SK-N-DZ (cell line): ENCODE measurements around the gene CAPN12.
"Not testable (repeated sequence)": the region's sequence is repeated elsewhere in the genome, so short reads cannot be mapped to it uniquely, and the experiment has no call there.

ENCODE experiments used
- DNase-seq: peaks from one replicate; pipeline ENCODE4 v3.0.0-alpha.2; 2015; ENCODE audit warnings: low spot score

The CAPN12 gene

DNA sequence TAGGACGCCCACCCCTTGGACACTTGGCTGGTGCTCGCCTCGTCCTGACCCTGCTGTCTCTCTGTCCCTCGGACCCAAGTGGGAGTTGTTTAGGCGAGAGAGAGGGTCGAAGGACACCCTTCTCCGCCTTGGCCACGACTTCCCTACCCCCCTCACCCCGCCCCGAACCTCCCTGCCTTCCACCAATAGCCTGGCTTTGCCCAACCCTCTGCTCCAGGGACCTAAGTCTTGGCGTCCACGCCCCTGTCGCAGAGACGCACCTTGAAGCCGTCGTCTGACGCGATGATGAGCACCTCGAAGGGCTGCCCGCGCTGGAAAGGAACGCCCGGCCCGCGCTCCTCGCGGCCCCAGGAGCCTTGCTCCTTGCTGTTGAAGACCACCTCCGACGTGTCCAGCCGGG is 27.3 kb upstream of the CAPN12 start:
- not testable (repeated sequence) for DNase-seq

DNA sequence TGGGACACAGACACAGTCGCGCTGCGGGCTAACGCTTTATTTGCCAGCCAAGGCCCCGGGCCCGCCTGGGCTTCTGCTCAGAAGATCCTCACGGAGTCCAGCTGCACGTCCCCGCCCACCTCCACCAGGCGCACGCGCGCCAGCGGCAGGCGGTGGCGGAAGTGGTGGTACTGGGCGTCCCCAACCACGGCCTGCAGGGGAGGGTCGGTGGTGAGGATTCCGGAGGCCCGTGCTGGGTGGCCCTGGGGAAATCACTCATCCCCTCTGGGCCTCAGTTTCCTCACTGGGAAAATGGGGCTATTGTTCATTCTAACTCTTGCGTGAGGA is 26.6 kb upstream of the CAPN12 start:
- DNase-seq = not testable (repeated sequence)

DNA sequence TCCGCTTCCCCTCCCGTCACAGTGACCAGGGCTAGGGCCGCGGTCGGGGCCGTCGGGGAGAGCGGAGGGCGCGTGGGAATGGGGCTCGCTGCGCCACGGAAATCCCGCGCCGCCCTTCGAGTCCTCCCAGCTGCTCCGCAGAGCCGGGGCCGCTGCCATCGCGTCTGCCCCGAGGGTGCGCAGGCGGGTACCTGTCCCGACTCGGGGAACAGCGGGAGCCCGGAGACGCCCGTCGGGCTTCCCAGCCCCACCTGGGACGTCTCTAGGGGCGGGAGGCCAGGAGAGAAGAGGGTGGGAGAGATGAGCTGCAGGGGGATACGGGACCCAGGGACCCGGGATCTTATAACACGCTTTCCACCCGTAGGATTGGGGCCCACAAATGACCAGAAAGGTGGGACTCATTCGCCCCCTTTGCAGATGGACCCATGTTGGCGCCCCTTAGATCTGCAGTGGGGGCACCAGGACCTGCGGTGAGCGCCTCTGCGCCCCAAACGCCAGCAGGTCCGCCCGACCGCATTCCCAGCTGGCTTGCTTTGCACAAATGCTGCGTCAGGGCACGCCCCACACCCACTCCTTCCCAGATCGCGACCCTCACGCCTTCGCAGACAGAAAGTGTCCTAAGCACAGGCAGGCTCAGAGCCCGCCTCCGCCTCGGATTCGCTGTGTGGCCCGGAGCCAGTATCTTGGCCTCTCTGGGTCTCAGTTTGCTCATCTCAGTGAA is 26.1 kb upstream of the CAPN12 start:
- DNase-seq = not testable (repeated sequence)

DNA sequence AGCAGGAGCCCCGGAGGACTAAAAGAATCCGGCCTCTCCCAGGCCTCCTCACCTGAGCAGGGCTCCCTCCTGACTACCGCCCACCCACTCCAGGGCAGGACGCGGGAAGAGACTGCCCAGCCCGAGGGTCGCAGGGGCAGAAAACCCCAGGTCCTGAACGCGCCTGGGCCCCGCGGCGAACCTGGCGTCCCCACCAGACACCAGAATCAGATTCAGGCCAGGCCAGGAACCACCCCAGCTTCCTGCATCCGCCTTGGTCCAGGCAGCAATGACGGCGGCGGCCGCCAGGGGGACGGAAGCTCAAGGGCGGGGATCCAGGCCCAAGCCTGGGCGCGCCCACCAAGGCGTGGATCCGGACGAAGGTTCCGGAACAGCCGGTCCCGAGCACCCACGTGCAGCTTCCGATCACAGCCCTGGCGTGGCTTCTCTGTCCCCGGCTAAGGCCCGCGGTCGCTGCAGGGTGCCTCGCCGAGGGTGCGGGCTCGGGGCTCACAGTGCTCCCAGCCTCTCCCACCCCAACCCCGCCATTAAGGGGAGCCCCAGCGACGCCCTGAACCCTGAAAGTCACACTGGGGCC is 25.4 kb upstream of the CAPN12 start:
- DNase-seq = peak; percentile 29

DNA sequence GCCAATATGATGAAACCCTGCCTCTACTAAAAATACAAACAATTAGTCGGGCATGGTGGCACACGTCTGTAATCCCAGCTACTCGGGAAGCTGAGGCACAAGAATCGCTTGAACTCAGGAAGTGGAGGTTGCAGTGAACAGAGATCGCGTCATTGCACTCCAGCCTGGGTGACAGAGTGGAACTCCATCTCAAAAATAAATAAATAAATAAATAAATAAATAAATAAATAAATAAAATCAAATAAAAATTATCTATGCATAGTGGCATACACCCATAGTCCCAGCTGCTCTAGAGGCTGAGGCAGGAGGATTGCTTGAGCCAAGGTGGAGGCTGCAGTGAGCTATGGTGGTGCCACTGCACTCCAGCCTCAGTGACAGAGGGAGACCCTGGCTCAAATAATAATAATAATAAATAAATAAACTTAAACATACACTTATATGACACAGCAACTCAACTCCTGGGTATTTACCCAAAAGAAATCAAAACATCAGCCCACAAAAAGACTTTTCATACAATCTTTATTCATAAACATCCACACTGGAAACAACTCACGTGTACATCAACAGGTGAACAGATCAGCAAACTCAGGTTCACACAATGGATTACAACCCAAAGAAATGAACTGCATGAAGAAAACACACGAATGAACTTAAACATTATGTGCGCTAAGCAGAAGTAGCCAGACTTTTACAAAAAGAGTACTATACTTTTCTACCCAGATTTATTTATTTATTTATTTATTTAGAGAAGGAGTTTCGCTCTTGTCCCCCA is 22.2 kb upstream of the CAPN12 start:
- DNase-seq = no peak

DNA sequence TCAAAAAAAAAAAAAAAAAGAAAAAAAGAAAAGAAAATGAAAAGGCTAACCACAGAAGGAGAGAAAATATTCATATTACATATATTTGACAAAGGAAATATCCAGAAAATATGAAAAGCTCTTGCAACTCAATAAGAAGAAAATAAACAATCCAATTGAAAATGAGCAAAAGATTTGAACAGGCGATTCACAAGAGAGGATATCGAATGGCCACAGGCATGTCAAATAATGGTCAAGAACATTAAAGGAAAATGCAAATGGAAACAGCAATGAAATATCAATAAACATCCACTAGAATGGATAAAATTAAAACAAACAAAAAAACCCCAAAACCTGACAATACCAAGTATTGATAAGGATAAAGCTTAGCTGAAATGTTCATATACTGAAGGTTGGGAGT is 20.9 kb upstream of the CAPN12 start:
- DNase-seq = no peak

DNA sequence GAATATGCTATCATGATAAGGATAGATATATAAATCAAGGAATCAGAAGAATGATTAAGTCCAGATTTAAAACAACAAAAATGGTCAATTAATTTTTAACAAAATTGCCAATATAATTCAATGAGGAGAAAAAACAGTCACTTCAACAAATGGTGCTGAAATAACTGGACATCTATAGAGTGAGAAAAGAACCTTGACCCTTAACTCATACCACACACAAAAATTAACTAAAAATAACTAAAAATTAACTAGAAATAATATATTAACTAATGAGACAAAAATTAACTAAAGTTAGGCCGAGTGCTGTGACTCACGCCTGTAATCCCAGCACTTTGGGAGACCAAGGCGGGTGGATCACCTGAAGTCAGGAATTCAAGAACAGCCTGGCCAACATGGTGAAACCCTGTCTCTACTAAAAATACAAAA is 19.5 kb upstream of the CAPN12 start:
- DNase-seq = no peak

DNA sequence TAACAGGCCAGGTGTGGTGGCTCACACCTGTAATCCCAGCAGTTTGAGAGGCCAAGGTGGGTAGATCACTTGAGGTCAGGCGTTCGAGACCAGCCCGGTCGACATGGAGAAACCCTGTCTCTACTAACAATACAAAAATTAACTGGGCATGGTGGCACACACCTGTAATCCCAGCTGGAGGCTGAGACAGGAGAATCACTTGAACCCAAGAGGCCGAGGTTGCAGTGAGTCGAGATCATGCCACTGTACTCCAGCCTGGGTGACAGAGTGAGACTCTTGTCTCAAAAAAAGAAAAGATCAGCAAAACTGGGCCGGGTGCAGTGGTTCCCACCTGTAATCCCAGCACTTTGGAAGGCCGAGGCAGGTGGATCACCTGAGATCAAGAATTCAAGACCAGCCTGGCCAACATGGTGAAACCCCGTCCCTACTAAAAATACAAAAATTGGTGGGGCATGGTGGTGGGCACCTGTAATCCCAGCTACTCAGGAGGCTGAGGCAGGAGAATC is 17.7 kb upstream of the CAPN12 start:
- DNase-seq = not testable (repeated sequence)

DNA sequence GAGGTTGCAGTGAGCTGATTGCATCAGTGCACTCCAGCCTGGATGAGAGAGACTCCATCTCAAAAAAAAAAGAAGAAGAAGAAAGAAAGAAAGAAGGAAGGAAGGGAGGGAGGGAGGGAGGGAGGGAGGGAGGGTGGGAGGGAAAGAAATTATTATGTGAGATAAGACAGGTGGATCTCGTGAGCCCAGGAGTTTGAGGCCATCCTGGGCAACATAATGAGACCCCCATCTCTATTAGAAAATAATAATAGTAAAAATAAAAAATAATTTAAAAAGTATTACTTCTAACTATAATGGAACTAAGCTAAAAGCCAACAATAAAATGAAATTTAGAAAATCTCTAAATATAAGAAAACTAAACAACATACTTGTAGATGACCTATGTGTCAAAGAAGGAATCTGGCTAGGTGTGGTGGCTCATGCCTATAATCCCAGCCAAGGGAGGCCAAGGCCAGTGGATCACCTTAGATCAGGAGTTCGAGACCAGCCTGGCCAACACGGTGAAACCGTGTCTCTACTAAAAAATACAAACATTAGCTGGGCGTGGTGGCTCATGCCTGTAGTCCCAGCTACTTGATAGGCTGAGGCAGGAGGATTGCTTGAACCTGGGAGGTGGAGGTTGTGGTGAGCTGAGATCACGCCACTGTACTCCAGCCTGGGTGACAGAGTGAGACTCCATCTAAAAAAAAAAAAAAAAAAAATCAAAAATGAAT is 16.7 kb upstream of the CAPN12 start:
- DNase-seq = not testable (repeated sequence)

DNA sequence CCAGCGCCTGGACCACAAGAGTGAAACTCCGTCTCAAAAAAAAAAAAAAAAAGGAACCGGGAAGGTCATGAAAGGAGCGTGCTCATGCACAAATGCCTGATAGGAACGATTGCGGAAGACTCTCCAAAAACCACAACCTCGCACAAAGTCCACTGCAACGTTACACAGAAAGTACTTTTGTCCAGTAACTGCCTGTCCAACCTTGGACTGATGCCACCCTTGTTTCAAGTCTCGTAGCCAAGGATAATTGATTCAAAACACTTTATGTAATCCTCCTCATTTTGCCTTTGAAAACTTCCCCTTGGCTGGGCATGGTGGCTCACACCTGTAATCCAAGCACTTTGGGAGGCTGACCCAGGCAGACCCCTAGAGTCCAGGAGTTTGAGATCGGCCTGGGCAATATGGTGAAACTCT is 15.3 kb upstream of the CAPN12 start:
- DNase-seq = no peak

DNA sequence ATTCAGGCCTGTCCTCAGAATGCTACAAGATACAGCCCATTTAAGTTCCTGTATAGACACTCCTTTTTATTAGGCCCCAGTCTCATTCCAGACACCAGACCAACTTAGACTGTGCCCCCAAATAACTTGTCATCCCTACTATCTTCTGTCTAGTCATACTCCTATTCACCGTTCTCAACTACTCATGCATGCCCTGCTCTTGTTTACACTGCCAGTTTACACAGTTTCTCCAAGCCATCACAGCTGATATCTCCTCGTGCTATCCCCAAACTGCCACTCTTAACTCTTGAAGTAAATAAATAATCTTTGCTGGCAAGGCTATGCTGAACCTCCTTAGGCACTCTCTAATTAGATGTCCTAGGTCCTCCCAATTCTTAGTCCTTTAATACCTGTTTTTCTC is 9.9 kb upstream of the CAPN12 start:
- DNase-seq = not testable (repeated sequence)

DNA sequence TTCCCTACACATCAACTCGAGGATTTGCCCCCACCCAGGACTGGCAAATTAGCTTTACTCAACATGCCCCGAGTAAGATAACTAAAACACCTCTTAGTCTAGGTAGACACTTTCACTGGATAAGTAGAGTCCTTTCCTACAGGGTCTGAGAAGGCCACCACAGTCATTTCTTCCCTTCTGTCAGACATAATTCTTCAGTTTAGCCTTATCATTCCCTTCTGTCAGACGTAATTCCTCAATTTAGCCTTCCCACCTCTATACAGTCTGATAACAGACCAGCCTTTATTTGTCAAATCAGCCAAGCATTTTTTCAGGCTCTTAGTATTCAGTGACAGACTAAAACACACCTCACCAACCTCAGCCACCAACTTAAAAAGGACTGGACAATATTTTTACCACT is 9.5 kb upstream of the CAPN12 start:
- not testable (repeated sequence) for DNase-seq

DNA sequence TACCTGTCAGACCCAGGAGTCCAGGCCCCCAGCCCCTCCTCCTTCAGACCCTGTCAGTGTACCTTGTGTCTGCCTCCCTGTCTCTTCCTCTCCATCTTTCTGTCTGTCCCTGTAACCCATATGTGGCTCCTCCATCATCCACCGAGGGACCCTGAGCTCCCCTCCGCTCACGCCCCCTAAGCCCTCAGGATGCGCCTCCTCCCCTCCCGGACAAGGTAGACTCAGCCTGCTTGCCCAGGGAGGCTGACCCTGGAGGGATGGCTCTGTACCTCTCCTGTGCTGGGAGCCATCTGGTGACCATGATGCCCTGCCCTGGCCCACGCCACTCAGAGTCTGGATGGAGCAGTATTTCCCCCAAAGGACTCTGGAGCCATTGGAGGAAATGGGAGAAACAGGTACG is 1.0 kb upstream of the CAPN12 start:
- DNase-seq = no peak

DNA sequence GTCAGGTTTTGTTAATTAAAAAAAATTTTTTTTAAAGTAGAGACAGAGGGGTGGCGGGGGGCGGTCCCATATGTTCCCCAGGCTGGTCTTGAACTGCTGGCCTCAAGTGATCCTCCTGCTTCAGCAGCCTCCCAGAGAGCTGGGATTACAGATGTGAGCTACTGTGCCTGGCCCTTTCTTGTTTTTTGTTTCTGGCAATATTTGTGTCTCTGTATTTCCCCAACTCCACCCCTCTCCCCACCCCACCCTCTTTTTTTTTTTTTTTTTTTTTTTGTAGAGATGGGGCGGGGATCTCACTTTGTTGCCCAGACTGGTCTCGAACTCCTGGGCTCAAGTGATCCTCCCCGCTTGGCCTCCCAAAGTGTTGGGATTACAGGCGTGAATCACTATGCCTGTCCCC is 600 bp upstream of the CAPN12 start:
- no peak for DNase-seq

DNA sequence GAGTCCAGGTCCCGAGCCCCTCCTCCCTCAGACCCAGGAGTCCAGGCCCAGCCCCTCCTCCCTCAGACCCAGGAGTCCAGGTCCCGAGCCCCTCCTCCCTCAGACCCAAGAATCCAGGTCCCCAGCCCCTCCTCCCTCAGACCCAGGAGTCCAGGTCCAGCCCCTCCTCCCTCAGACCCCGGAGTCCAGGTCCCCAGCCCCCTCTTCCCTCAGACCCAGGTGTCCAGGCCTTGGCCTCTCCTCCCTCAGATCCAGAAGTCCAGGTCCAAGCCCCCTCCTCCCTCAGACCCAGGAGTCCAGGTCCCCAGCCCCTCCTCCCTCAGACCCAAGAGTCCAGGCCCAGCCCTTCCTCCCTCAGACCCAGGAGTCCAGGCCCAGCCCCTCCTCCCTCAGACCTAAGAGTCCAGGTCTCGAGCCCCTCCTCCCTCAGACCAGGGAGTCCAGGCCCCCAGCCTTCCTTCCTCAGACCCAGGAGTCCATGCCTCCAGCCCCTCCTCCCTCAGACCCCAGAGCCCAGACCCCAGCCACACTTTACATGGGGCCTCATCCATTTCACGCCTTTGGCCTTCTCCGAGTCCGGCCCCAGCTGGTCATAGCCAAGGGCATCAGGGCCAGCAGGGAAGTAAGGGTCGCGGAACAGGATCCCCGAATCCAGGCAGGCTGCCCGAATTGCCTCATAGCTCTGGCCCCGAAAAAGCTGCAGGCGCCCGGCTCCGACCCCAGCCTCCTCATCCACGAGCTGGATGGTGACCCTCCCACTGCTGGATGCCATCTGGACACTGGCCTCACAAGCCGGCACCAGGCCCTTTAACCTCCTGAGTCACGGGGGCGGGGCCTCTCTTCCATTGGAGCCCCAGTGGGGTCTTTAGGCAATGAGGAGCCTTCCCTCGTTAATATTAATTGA is 628 bp downstream of the CAPN12 start:
- no peak for DNase-seq

DNA sequence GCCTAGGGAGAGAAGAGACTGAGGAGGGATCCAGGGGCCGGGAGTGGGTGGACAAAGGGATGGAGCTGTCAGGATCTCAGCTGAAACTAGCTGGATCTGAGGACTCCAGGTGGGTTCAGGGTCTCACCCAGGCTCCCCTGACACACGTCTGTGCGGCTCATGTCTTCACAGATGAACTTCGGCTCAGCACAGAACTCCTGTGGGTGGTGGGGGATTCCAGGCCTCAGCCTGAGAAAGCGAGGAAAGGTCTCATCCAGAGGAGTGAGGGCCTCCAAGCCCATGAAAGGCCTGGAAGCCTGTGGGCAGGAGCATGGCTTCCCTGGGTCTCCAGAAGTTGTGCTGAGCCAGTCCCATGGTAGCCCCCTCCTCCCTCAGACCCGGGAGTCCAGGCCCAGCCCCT is 1.4 kb downstream of the CAPN12 start:
- no peak for DNase-seq

DNA sequence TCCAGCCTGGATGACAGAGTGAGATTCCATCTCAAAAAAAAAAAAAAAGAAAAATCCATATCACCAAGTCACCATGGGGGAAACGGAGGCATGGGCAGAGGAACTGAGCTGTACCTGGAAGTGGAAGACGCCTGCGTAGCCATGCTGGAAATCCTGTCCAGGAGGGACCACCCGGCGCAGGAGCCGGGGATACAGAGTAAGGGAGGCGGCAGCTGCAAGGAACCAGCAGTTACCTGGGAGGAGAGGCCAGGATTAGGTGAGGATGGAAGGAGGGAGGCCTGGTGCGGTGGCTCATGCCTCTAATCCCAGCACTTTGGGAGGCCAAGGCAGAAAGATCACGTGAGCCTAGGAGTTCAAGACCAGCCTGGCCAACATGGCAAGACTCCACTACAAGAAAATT is 2.0 kb downstream of the CAPN12 start:
- DNase-seq = no peak

DNA sequence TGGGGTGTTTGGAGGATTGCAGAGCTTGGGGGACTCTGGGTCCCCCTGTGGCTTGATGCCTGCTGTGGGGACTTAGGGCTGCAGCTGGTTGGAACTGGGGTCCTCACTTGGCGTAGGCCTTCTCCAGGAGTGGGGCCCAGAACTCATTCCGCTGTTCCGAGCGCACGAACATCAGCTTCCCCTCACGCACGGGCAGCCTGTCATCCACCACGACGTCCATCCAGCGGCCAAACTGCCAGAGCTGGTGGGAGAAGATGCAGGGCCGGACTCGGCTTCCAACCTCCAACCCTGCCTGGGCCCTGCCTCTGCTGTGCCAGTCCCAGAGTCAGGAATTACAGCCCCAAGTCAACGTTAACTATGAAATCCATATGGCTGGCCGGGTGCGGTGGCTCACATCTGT is 2.6 kb downstream of the CAPN12 start:
- no peak for DNase-seq

DNA sequence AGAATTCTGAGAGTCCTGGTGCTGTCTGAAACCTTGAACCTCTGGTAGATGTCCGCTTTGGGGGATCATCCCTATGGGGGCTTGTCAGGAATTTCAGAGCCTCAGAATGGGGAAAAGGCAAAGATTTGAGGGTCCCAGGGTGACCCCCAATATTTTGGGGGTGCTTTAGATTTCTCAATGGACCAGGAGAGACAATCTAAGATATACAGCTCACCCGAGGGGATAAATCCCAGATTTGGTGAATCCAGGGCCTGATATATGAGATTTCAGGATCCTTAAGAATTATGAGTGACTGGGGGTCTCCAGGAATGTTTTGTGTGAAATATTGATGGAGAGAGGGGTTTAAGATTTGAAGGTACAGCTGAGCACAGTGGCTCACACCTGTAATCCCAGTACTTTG is 3.3 kb downstream of the CAPN12 start:
- no peak for DNase-seq

DNA sequence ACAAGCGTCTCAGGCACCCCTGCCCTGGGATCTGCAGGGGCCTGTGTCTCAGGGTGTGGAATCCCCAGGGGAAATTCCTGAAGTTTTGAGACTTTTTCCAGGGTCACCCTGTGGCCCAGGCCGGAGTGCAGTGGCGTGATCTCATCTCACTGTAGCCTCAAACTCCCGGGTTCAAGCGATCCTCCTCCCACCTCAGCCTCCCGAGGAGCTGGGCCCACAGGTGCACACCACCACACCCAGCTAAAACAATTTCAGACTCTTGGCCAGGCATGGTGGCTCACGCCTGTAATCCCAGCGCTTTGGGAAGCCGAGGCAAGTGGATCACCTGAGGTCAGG is 4.0 kb downstream of the CAPN12 start:
- no peak for DNase-seq
